A172 (cell line): Measurements from ENCODE around the gene NINJ2. TPM values are rescaled to one million over a fixed set of nuclear protein-coding genes. Genes with fewer than 3 reads are reported as not detected.
"Not testable (repeated sequence)": the region's sequence is repeated elsewhere in the genome, so short reads cannot be mapped to it uniquely, and the experiment has no call there.

Source experiments
- DNase-seq: peaks from one replicate; pipeline ENCODE4 v3.0.0-alpha.2; 2015; ENCODE audit warnings: low spot score
- total RNA-seq: library from RNA; depleted of rRNA; stranded (reverse); fragments of >200 nt; shearing (Covaris generic); gene quantifications from 2 replicates; pipeline ENCODE4 v1.2.3, GENCODE V29; 2014; rRNA removed

Gene NINJ2
- total RNA-seq = not detected in 2 replicates

DNA sequence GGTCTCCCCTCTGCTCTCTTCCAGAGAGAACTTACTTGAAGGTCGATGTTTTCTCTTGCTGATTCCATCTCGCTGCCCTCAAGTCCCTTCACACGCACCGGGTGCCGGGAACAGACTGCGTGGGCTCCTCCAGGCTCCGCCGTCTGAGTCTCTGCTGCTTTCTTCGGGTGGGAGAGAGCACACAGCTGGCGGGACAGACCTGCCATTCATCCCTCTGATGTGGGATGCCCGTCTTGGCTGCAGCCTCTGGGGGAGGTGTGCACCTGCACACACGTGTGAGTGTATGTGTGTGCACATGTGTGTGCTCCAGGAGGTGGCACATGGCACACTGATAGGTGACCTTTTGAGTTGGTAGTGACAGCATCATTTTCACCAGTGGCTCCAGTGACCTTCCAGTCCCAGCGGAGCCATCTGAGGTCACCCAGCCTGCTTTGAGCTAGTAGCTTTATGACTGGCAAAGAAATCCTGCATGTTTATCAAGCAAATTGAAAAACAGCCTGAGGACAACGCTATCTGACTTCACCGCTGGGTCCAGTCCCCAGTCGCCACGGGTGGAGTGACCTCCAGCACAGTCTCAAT, at the start of gene NINJ2:
Gene NINJ2, minus strand, starts transcription at position 153 of the 579 bp plus-strand sequence. Its CDS starts 85 bp downstream, at position 68.
- DNase-seq = no peak

GRCh38 chr12:712172-712863, 49.1 kb upstream of the NINJ2 start:
- no peak for DNase-seq

GRCh38 chr12:709455-710020, 46.3 kb upstream of the NINJ2 start:
- no peak for DNase-seq

GRCh38 chr12:708084-708483, 44.8 kb upstream of the NINJ2 start:
- DNase-seq = not testable (repeated sequence)

DNA sequence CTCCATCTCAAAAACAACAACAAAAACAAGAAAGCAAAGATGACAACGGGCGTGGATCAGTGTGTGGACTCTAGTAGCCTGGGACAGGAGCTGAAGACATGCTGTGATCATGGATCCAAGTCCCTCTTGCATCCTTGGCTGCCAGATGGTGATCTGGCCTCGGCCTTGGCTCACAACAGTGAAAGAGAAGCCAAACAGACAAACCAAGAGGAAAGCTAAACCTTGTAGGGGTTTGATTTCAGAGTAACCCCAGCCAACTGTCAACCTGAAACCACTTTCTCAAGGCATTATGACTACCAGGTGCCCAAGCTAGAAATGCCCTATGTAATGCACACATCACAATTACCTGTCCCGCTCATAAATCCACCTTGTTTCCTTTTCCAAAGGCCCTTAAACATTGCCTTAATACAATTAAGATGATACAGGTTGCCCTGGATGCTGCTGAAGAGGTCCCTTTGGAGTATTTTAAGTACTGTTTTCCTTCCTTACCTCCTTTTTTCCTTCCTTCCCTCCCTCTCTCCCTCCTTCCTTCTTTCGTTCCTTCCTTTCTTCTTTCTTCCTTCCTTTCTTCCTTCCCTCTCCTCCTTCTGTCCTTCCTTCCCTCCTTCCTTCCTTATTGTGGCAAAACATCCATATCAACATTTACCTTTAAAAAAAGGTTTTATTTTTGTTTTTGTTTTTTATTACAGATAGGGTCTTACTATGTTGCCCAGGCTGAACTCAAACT, 41.4 kb upstream of the NINJ2 start:
- DNase-seq = no peak

GRCh38 chr12:701896-702539, 38.8 kb upstream of the NINJ2 start:
- no peak for DNase-seq

GRCh38 chr12:700016-700415, 36.8 kb upstream of the NINJ2 start:
- no peak for DNase-seq

DNA sequence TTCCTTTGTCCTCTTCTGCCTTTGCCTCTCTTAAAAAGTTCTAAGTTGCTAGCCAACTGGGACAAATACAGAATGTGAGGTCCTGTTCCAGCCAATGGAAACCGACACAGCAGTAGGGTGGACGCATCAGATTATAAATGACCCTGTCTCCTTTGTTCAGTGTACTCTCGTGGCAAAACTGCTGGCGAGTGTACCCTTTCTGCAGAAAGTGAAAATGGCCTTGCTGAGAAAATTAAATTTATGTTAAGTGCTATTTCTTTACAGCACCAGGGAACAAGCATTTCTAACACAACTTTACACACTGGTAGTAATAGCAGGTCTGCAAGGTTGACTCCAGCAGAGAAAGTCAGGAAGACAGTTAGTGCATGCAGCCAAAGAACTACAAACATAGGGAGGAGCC, 35.0 kb upstream of the NINJ2 start:
- not testable (repeated sequence) for DNase-seq

GRCh38 chr12:697481-697880, 34.2 kb upstream of the NINJ2 start:
- DNase-seq = no peak

DNA sequence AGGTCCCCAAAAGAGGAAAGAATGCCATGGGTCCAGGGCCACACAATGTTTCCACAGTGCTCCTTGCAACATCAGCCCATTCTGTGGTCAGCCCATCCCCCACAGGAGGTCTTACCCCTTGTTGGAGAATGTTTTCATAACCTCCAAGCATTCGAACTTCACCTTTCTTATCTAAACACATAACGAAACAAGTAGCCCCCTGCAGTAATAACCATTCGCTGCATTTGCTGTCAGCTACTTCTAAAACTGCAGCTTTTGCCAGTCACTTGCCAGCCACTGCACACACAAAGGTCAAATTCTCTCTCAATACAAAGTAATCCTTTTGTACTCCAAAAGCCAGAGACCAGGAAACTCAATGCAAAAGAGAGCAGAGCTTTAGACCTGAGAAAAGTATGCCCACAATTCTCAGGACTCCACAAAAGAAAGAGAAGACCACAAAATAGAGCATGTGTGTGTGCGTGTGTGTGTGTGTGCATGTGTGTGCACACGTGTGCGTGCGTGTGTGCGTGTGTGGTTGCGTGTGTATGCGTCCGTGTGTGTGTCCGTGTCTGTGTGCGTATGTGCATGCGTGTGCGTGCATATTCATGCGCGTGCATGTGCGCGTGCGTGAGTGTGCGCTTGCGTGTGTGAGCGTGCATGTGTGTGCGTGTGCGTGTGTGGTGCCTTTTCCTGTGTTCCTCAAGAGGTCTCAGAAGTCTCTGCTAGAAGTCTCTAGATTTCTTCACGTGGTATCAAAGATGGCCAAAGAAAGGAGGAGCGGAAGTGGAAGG, 31.7 kb upstream of the NINJ2 start:
- no peak for DNase-seq

DNA sequence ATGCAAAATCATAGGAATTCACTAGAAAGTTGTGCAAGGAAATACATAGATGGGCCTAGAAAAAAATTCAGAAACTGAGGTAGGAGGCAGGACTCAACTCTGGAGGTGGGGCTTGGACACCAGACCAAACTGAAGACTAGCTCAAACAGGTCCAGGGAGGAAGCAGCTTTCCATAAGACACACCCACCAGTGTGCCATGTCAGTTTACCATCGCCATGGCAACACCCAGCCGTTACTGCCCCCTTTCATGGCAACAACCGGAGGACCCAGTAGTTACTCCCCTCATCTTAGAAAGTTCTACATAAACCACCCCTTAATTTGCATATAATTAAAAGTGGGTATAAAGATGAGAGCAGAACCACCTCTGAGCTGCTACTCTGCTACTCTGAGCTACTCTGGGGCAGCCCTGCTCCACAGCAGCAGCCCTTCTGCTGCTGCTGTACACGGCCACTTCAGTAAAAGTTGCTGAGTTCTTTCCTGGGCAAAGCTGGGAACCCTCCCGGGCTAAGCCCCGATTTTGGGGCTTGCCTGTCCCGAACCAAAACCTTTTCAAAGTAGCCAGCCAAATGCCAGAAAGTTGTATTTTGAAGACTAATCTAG, 30.8 kb upstream of the NINJ2 start:
- no peak for DNase-seq

GRCh38 chr12:692274-692673, 29.0 kb upstream of the NINJ2 start:
- no peak for DNase-seq

GRCh38 chr12:690466-690865, 27.2 kb upstream of the NINJ2 start:
- no peak for DNase-seq

GRCh38 chr12:685388-685787, 22.1 kb upstream of the NINJ2 start:
- DNase-seq = no peak

DNA sequence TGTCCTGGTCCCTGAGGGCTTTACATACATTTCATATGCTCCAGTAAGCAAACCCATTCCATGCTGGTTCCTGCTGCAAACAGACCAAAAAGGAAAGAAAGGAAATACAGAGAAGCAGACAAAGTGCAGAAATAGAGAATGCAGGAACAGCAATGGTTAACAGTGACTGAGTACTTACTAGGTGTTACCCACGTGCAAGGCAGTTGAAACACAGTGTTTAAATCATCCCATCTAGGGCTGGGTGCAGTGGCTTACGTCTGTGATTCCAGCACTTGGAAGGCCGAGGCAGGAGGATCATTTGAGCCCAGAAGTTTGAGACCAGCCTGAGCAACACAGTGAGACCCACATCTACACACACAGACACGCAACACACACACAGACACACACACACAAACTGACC, 21.2 kb upstream of the NINJ2 start:
- no peak for DNase-seq

DNA sequence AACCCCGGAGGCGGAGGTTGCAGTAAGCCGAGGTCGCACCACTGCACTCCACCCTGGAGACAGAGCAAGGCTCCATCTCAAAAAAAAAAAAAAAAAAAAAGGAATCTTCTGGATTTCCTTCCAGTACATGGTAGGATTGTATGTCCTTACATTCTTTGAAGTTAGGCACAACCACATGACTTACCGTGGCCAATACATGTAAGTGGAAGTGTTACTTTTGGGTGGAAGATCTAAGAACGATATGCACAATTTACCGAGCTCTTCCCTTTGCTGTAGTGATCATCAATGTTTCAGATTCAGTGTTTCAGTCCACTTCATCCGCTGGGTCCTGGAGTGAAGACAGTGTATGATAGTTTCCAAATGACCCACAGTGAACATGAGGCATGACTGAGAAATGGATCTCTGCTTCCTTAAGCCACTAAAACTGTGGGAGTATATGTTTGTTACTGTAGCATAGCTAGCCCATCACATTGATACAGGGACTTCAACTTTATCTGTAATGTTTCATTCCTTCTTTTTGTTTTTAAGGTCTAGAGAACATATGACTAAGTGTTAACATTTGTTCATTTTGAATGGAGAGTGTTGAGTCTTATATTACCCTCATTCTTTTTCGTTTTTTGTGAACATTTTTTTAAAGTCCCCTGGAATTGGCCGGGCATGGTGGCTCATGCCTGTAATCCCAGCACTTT, 18.5 kb upstream of the NINJ2 start:
- DNase-seq = no peak

DNA sequence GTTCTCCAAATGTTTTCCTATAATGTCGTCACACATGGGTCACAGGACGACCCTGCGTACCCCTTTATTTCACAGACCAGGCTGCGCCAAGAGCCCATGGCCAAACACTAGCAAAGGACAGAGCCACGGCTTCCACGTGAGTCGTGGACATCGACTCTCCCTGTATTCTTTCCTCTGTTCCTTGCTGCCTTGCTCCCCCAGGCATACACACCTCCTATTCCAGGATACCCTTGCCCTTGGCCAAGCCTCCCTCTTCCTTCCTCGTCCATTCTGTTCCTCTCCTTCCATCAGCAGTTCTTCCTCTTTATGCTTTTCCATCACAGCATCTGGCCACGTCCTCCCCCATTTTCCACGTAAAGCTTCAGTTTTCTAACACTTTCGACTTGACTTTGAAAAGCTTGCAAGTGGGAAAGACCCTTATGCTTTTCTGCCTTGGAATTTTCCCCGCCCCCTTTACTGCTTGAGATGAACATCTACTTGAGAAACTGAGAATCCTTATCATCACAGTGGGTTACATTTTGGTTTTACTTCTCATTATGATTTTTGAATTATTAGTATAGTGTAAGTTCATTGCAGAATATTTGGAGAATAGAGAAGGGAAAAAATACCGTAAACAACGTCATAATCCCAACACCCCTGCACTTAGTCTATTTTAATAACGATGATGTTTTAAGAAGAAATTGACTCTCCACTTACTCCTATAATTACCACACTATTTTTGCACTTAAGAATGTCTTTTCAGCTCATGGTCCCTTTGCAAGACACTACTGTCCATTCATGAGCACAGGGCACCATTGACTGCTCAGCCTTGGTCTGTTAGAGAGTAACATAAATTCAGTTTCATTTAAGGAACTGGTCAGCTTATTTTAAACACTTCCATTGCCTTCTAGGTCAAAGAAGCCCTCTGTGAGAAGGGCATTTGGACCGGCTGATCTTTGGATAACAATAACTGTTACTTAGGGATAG, 15.8 kb upstream of the NINJ2 start:
- DNase-seq = no peak

- no peak for DNase-seq
Measured at GRCh38 chr12:675562-675961, 12.3 kb upstream of the NINJ2 start.

GRCh38 chr12:674272-674781, 11.1 kb upstream of the NINJ2 start:
- DNase-seq = no peak
